HEK293 (cell line): ENCODE data around the gene PDE3B.

Experiments
- CTCF ChIA-PET: fragments of 350-600 bp; formaldehyde crosslinking; extraction: SDS; loops from one replicate; lab custom pipeline; 2021; ENCODE audit warnings: antibody characterized with exemption; lab: Yijun Ruan, JAX
- POLR2A ChIA-PET: fragments of 300-600 bp; formaldehyde crosslinking; extraction: SDS; loops from one replicate; lab custom pipeline; 2020; ENCODE audit warnings: antibody characterized with exemption, inconsistent platforms; lab: Yijun Ruan, JAX
- H3K27ac ChIP-seq: fragments of 200-500 bp; sonication (Bioruptor generic); 2 replicates; pipeline ENCODE4 v1.5.1; 2014; ENCODE audit warnings: low read depth, low read length, control low read depth, inconsistent platforms; ENCODE audit errors: extremely low read depth
- H3K36me3 ChIP-seq, 2 experiments: fragments of 200-500 bp in 1 of 2; sonication (Bioruptor generic) in 1 of 2; 1 replicate in 1 of 2; 2 replicates in 1 of 2; pipeline ENCODE4 v1.5.1; 2014 to 2017; ENCODE audit warnings: inconsistent platforms in 2 of 2, low read length in 2 of 2; ENCODE audit not compliant: control insufficient read depth in 2 of 2, insufficient read depth in 1 of 2
- H3K4me1 ChIP-seq: fragments of 200-500 bp; sonication (Bioruptor generic); 2 replicates; pipeline ENCODE4 v1.5.1; 2014; ENCODE audit warnings: mild to moderate bottlenecking, low read length, inconsistent platforms; ENCODE audit not compliant: control insufficient read depth, insufficient read depth
- H3K4me3 ChIP-seq: 2 replicates; pipeline ENCODE4 v1.5.1; 2011; ENCODE audit warnings: low read depth, mild to moderate bottlenecking, control low read depth, low read length, moderate library complexity
- H3K9me3 ChIP-seq: fragments of 200-500 bp; sonication (Bioruptor generic); 2 replicates; pipeline ENCODE4 v1.5.1; 2014; ENCODE audit warnings: low read depth, low read length, inconsistent platforms; ENCODE audit not compliant: control insufficient read depth, insufficient read depth
- BCL11B ChIP-seq: fragments of 450-650 bp; formaldehyde crosslinking; IDR thresholded peaks from 2 replicates; pipeline ENCODE4 v1.5.1; 2016; ENCODE audit warnings: low read depth, missing biosample characterization, missing genetic modification characterization
- CTCF ChIP-seq: fragments of 450-650 bp; formaldehyde crosslinking; IDR thresholded peaks from 2 replicates; pipeline ENCODE4 v1.5.1; 2016; ENCODE audit warnings: missing biosample characterization, missing genetic modification characterization
- GLI4 ChIP-seq: fragments of 450-650 bp; formaldehyde crosslinking; IDR thresholded peaks from 2 replicates; pipeline ENCODE4 v1.5.1; 2016; ENCODE audit warnings: missing biosample characterization, missing genetic modification characterization
- GLIS1 ChIP-seq: fragments of 450-650 bp; formaldehyde crosslinking; IDR thresholded peaks from 2 replicates; pipeline ENCODE4 v1.5.1; 2016; ENCODE audit warnings: missing biosample characterization, missing genetic modification characterization
- HOXC10 ChIP-seq: sonication (generic); formaldehyde crosslinking; IDR thresholded peaks from 2 replicates; pipeline ENCODE4 v1.8.1; 2023; ENCODE audit warnings: mild to moderate bottlenecking, missing genetic modification reagents
- KLF7 ChIP-seq: fragments of 450-650 bp; formaldehyde crosslinking; IDR thresholded peaks from 2 replicates; pipeline ENCODE4 v1.5.1; 2016; ENCODE audit warnings: missing biosample characterization, missing genetic modification characterization, borderline replicate concordance
- MEIS1 ChIP-seq: sonication (generic); formaldehyde crosslinking; IDR thresholded peaks from 2 replicates; pipeline ENCODE4 v1.8.1; 2022; ENCODE audit warnings: missing genetic modification reagents, mild to moderate bottlenecking, borderline replicate concordance
- SETDB1 ChIP-seq: IDR thresholded peaks from one replicate; pipeline ENCODE4 v1.6.1; 2017; ENCODE audit warnings: mild to moderate bottlenecking, low read length, moderate library complexity, mixed read lengths; ENCODE audit not compliant: insufficient read length
- WT1 ChIP-seq: fragments of 450-650 bp; formaldehyde crosslinking; IDR thresholded peaks from 2 replicates; pipeline ENCODE4 v1.5.1; 2016; ENCODE audit warnings: missing biosample characterization, missing genetic modification characterization
- ZBTB21 ChIP-seq: fragments of 450-650 bp; formaldehyde crosslinking; IDR thresholded peaks from 2 replicates; pipeline ENCODE4 v1.5.1; 2017; ENCODE audit warnings: missing biosample characterization, missing genetic modification characterization
- ZBTB48 ChIP-seq: fragments of 450-650 bp; formaldehyde crosslinking; IDR thresholded peaks from 2 replicates; pipeline ENCODE4 v1.5.1; 2016; ENCODE audit warnings: missing biosample characterization, missing genetic modification characterization
- ZEB2 ChIP-seq: fragments of 450-650 bp; formaldehyde crosslinking; IDR thresholded peaks from 2 replicates; pipeline ENCODE4 v1.5.1; 2016; ENCODE audit warnings: missing biosample characterization, missing genetic modification characterization
- ZNF10 ChIP-seq: fragments of 450-650 bp; formaldehyde crosslinking; IDR thresholded peaks from 2 replicates; pipeline ENCODE4 v1.5.1; 2017; ENCODE audit warnings: missing biosample characterization, missing genetic modification characterization
- ZNF114 ChIP-seq: fragments of 450-650 bp; formaldehyde crosslinking; IDR thresholded peaks from 2 replicates; pipeline ENCODE4 v1.5.0; 2017; ENCODE audit warnings: missing biosample characterization, missing genetic modification characterization
- ZNF140 ChIP-seq: fragments of 450-650 bp; formaldehyde crosslinking; IDR thresholded peaks from 2 replicates; pipeline ENCODE4 v1.5.1; 2016; ENCODE audit warnings: missing biosample characterization, missing genetic modification characterization
- ZNF157 ChIP-seq: fragments of 450-650 bp; formaldehyde crosslinking; IDR thresholded peaks from 2 replicates; pipeline ENCODE4 v1.5.1; 2016; ENCODE audit warnings: missing biosample characterization, missing genetic modification characterization
- ZNF18 ChIP-seq: fragments of 450-650 bp; formaldehyde crosslinking; IDR thresholded peaks from 2 replicates; pipeline ENCODE4 v1.5.1; 2016; ENCODE audit warnings: missing biosample characterization, missing genetic modification characterization
- ZNF214 ChIP-seq: fragments of 450-650 bp; formaldehyde crosslinking; IDR thresholded peaks from 2 replicates; pipeline ENCODE4 v1.5.1; 2017; ENCODE audit warnings: missing biosample characterization, mild to moderate bottlenecking, missing genetic modification characterization, borderline replicate concordance
- ZNF248 ChIP-seq: fragments of 450-650 bp; formaldehyde crosslinking; IDR thresholded peaks from 2 replicates; pipeline ENCODE4 v1.5.1; 2017; ENCODE audit warnings: missing biosample characterization, missing genetic modification characterization
- ZNF266 ChIP-seq: fragments of 450-650 bp; formaldehyde crosslinking; IDR thresholded peaks from 2 replicates; pipeline ENCODE4 v1.5.1; 2016; ENCODE audit warnings: missing biosample characterization, missing genetic modification characterization, low read depth
- ZNF280C ChIP-seq: fragments of 450-650 bp; formaldehyde crosslinking; IDR thresholded peaks from 2 replicates; pipeline ENCODE4 v1.5.1; 2016; ENCODE audit warnings: missing biosample characterization, missing genetic modification characterization
- ZNF341 ChIP-seq: fragments of 450-650 bp; formaldehyde crosslinking; IDR thresholded peaks from 2 replicates; pipeline ENCODE4; 2016; ENCODE audit warnings: low read depth, missing biosample characterization, missing genetic modification characterization
- ZNF354C ChIP-seq: fragments of 450-650 bp; formaldehyde crosslinking; IDR thresholded peaks from 2 replicates; pipeline ENCODE4 v1.5.1; 2016; ENCODE audit warnings: missing biosample characterization, missing genetic modification characterization, low read depth, borderline replicate concordance
- ZNF48 ChIP-seq: fragments of 450-650 bp; formaldehyde crosslinking; IDR thresholded peaks from 2 replicates; pipeline ENCODE4 v1.5.1; 2016; ENCODE audit warnings: missing biosample characterization, missing genetic modification characterization
- ZNF510 ChIP-seq: fragments of 450-650 bp; formaldehyde crosslinking; IDR thresholded peaks from 2 replicates; pipeline ENCODE4 v1.5.1; 2018; ENCODE audit warnings: mild to moderate bottlenecking, missing genetic modification characterization, missing biosample characterization; ENCODE audit not compliant: insufficient replicate concordance
- ZNF513 ChIP-seq: fragments of 450-650 bp; IDR thresholded peaks from 2 replicates; pipeline ENCODE4 v1.5.1; 2018; ENCODE audit warnings: missing biosample characterization, missing genetic modification characterization
- ZNF514 ChIP-seq: fragments of 450-650 bp; formaldehyde crosslinking; IDR thresholded peaks from 2 replicates; pipeline ENCODE4 v1.5.1; 2016; ENCODE audit warnings: missing biosample characterization, missing genetic modification characterization
- ZNF596 ChIP-seq: fragments of 450-650 bp; IDR thresholded peaks from 2 replicates; pipeline ENCODE4 v1.5.0; 2018; ENCODE audit warnings: missing biosample characterization, mild to moderate bottlenecking, missing genetic modification characterization, moderate library complexity
- ZNF670 ChIP-seq: fragments of 450-650 bp; formaldehyde crosslinking; IDR thresholded peaks from 2 replicates; pipeline ENCODE4 v1.5.1; 2016; ENCODE audit warnings: missing biosample characterization, missing genetic modification characterization, low read depth
- ZNF747 ChIP-seq: fragments of 450-650 bp; formaldehyde crosslinking; IDR thresholded peaks from 2 replicates; pipeline ENCODE4 v1.5.1; 2016; ENCODE audit warnings: missing biosample characterization, missing genetic modification characterization
- ZSCAN18 ChIP-seq: fragments of 450-650 bp; formaldehyde crosslinking; IDR thresholded peaks from 2 replicates; pipeline ENCODE4 v1.5.1; 2016; ENCODE audit warnings: missing biosample characterization, missing genetic modification characterization

The PDE3B gene

GRCh38 chr11:14803846-14804245 lies 160.2 kb downstream of the PDE3B start:
- POLR2A ChIA-PET, result no interaction called here
- CTCF ChIA-PET, result interaction anchor here (0.7 to 2.5 kb wide), 2 partner anchors 14 to 228 kb away, joined by 3 to 7 read pairs; no protein-coding TSS in a partner anchor
- Histone ChIP-seq H3K27ac (no peak overlapping the region), H3K9me3 (no peaks in the 10 kb centered on the region), H3K36me3 (no peaks in the 10 kb centered on the region; a peak in 1 of 3 replicates), H3K4me3 (no peak overlapping the region), H3K4me1 (no peaks in the 10 kb centered on the region)
- TF ChIP-seq ZNF514 (tag by site-specific recombination) (no peak), KLF7 (tag by site-specific recombination) (no peak), ZNF596 (tag by site-specific recombination) (no peak), ZNF354C (tag by site-specific recombination) (no peak), ZNF10 (tag by site-specific recombination) (no peak), ZSCAN18 (no peak), ZNF266 (tag by site-specific recombination) (no peak), MEIS1 (no peak), GLI4 (no peak), ZNF140 (no peak), ZBTB21 (tag by site-specific recombination) (no peak), ZNF114 (tag by site-specific recombination) (no peak), ZNF510 (tag by site-specific recombination) (no peak), ZNF248 (tag by site-specific recombination) (no peak), ZNF513 (tag by site-specific recombination) (no peak), CTCF (no peak), ZNF747 (no peak), ZNF670 (tag by site-specific recombination) (no peak)

- POLR2A ChIA-PET, result no interaction called here
- no peak overlapping the region for H3K4me3 ChIP-seq
- no peak overlapping the region for H3K27ac ChIP-seq
- H3K36me3 ChIP-seq, result no peaks in the 10 kb centered on the region; a peak in 1 of 3 replicates
- no peaks in the 10 kb centered on the region for H3K4me1 ChIP-seq
- CTCF ChIA-PET, result no interaction called here
- H3K9me3 ChIP-seq, result no peaks in the 10 kb centered on the region
- TF ChIP-seq BCL11B (tag by site-specific recombination) (no peak), WT1 (tag by site-specific recombination) (no peak), ZNF157 (no peak), ZNF48 (tag by site-specific recombination) (no peak), ZNF140 (no peak), ZNF280C (no peak), ZNF214 (tag by site-specific recombination) (no peak), SETDB1 (no peak), ZNF18 (no peak), ZBTB48 (tag by site-specific recombination) (no peak), ZNF341 (tag by site-specific recombination) (no peak), GLIS1 (tag by site-specific recombination) (no peak), ZEB2 (tag by site-specific recombination) (no peak), HOXC10 (CRISPR knock-in tag) (no peak)
Measured at GRCh38 chr11:14809466-14809865, 165.9 kb downstream of the PDE3B start.
